HCT116 (cell line): ENCODE data around the gene CASP8AP2.

Source experiments
- CEBPB ChIP-seq: IDR thresholded peaks from 2 replicates; pipeline ENCODE4 v1.6.1; 2012; ENCODE audit warnings: low read depth
- EGR1 ChIP-seq: IDR thresholded peaks from 2 replicates; pipeline ENCODE4 v1.6.1; 2012; ENCODE audit warnings: low read depth
- EZH2 ChIP-seq: fragments of 200-600 bp; sonication (generic); IDR thresholded peaks from 2 replicates; pipeline ENCODE4 v1.6.1; 2017; ENCODE audit warnings: antibody characterized with exemption, mixed run types
- JUND ChIP-seq: IDR thresholded peaks from 2 replicates; pipeline ENCODE4 v1.6.1; 2012
- POLR2A ChIP-seq: IDR thresholded peaks from 2 replicates; pipeline ENCODE4 v1.7.0; 2011; ENCODE audit warnings: borderline replicate concordance; ENCODE audit not compliant: insufficient read depth, insufficient read length; ENCODE audit errors: extremely low read depth
- POLR2AphosphoS5 ChIP-seq: IDR thresholded peaks from 2 replicates; pipeline ENCODE4 v1.6.1; 2011; ENCODE audit warnings: mild to moderate bottlenecking, low read depth, low read length, moderate library complexity
- RAD21 ChIP-seq: IDR thresholded peaks from 2 replicates; pipeline ENCODE4 v1.6.1; 2012; ENCODE audit warnings: low read depth, mild to moderate bottlenecking
- SIN3A ChIP-seq: IDR thresholded peaks from 2 replicates; pipeline ENCODE4 v1.6.1; 2012; ENCODE audit warnings: low read depth
- SRF ChIP-seq: IDR thresholded peaks from 2 replicates; pipeline ENCODE4 v1.6.1; 2012; ENCODE audit warnings: low read depth
- YY1 ChIP-seq: IDR thresholded peaks from 2 replicates; pipeline ENCODE4 v1.6.1; 2011; ENCODE audit warnings: low read length, low read depth, moderate library complexity, mild to moderate bottlenecking; ENCODE audit not compliant: insufficient replicate concordance; ENCODE audit errors: extremely low read depth
- ZFX ChIP-seq: fragments of 450-650 bp; IDR thresholded peaks from 2 replicates; pipeline ENCODE4 v1.6.1; 2017
- ZNF274 ChIP-seq: fragments of 200-500 bp; sonication (Bioruptor generic); IDR thresholded peaks from 2 replicates; pipeline ENCODE4 v1.6.1; 2014; ENCODE audit warnings: mild to moderate bottlenecking, low read depth, low read length, inconsistent platforms
- TF ChIP-seq, protein P1 (sequence below), 3 experiments: fragments of 200-600 bp in 1 of 3; sonication (generic) in 1 of 3; IDR thresholded peaks in 2 of 3; conservative IDR thresholded peaks in 1 of 3; 2 replicates each; pipeline ENCODE4 v1.5.1; 2012 to 2017; ENCODE audit warnings: low read depth in 2 of 3, low read length in 2 of 3, antibody characterized with exemption in 1 of 3, borderline replicate concordance in 1 of 3, control low read depth in 1 of 3, mild to moderate bottlenecking in 1 of 3, mixed read lengths in 1 of 3, mixed run types in 1 of 3, moderate library complexity in 1 of 3; ENCODE audit not compliant: insufficient read depth in 1 of 3
- TF ChIP-seq, protein P2 (sequence below): IDR thresholded peaks from 2 replicates; pipeline ENCODE4 v1.6.1; 2012

DNA sequence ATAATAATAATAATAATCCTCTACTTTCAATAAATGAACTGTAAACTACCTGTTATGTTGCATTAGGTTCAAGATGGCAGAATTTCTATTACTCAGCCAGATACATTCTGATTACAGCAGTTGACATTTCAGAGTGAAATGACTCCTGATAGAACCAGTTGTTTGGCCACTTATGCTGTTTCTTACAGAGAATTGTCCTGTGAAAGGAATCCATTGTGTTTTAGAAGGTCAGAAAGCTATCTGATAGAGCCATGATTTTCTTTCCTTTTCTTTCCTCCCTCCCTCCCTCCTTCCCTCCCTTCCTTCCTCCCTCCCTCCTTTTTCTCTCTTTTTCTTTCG is 81.2 kb downstream of the CASP8AP2 start:
- TF ChIP-seq ZNF274: no peak
- TF ChIP-seq POLR2A: no peak
- TF ChIP-seq, protein P1, sequence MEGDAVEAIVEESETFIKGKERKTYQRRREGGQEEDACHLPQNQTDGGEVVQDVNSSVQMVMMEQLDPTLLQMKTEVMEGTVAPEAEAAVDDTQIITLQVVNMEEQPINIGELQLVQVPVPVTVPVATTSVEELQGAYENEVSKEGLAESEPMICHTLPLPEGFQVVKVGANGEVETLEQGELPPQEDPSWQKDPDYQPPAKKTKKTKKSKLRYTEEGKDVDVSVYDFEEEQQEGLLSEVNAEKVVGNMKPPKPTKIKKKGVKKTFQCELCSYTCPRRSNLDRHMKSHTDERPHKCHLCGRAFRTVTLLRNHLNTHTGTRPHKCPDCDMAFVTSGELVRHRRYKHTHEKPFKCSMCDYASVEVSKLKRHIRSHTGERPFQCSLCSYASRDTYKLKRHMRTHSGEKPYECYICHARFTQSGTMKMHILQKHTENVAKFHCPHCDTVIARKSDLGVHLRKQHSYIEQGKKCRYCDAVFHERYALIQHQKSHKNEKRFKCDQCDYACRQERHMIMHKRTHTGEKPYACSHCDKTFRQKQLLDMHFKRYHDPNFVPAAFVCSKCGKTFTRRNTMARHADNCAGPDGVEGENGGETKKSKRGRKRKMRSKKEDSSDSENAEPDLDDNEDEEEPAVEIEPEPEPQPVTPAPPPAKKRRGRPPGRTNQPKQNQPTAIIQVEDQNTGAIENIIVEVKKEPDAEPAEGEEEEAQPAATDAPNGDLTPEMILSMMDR (IDR thresholded peaks at IDR 0.05 in 2 of 3, conservative IDR thresholded peaks at IDR 0.05 in 1 of 3; ENCODE audit: borderline replicate concordance in 1 of 3, insufficient read depth in 1 of 3, low read depth in 2 of 3, low read length in 2 of 3): no peak
- TF ChIP-seq YY1: no peak
- TF ChIP-seq, protein P2, sequence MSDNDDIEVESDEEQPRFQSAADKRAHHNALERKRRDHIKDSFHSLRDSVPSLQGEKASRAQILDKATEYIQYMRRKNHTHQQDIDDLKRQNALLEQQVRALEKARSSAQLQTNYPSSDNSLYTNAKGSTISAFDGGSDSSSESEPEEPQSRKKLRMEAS: no peak
- TF ChIP-seq POLR2AphosphoS5: no peak
- TF ChIP-seq JUND: no peak
- TF ChIP-seq SIN3A: no peak
- no peak for TF ChIP-seq CEBPB
- TF ChIP-seq EGR1: no peak
- no peak for TF ChIP-seq RAD21
- TF ChIP-seq EZH2: no peak
- no peak for TF ChIP-seq ZFX
- TF ChIP-seq SRF: no peak
